HG02759 (cell line): Measurements from ENCODE around the gene PIF1.
"Not testable (repeated sequence)": the region's sequence is repeated elsewhere in the genome, so short reads cannot be mapped to it uniquely, and the experiment has no call there.

Source experiments
- ATAC-seq: cut with Tn5 transposase; IDR thresholded peaks from one replicate; pipeline ENCODE4 v1.9.1; 2021; ENCODE audit warnings: mild to moderate bottlenecking, moderate library complexity; ENCODE audit not compliant: unreplicated experiment

PIF1 gene

DNA sequence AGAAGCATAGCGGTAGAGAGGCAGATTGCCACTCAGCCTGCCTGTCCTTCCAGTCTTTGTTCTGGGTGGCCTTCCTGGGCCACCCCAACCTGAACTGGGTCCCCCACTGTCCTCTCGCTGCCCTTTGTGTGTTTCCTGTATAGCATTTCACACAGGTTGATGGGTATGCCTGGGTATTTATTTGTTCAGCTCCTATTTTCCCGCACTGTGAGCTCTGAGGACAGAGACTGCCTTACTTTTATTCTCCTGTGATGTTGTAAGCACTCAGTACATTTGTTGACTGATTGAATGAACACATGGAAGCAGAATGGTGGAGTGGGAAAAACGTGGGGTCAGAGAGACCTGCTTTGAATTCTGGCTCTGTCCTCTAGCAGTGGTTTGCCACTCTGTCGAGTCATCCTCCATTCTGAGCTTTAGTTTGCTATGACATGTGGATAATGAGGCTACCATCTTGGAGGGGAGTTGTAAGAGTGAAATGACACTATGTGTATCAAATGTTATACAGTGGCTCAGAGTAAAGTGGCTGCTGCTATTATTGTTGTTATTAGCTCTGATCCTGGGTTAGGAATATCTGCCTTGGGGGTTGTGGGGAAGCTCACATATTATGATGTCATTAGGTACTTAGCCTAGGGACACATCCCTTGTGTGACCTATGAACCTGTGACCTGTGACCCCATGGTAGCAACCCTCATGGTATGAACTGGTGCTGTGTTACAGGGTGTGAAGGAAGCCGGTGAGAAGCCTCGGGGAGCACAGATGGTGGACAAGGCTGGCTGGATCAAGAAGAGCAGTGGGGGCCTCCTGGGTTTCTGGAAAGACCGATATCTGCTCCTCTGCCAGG, 22.6 kb upstream of the PIF1 start:
- no peak for ATAC-seq

DNA sequence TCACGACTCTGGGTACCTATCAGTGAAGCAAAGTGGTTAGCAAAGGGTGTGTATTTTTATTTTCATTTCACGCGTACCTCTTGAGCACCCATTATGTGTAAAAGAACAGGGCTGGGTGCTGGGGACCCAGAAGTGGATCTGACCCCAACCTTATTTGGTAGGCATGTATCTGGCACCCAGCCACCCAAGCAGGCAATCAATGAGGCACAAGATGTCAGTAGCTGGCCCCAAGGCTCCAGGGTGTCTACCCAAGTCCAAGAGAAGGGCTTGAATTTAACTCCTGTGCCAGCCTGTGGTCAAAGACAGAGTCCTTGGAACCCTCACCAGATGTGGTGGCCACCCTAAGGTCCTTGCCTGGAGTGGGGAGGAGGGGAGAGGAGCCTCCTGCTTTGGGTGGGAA, 22.0 kb upstream of the PIF1 start:
- no peak for ATAC-seq

DNA sequence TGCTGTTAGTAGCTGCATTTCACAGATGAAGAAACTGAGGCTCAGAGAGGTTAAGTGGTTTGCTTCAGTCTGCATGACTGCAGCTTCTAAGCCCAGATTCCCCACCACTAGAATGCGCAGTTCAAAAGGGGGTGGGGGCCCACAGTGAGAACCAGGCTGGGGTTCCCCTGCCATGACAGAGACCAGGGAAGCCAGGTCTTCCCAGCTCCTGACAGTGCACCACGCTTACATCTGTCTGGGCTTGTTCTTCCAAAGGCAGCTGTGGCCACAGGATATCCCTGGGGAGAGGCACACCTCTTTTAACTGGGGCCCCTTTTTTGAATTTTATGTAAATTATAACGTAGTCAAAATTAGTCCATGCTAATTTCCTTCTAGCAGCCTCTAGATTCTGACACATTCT, 21.6 kb upstream of the PIF1 start:
- ATAC-seq, result no peak

DNA sequence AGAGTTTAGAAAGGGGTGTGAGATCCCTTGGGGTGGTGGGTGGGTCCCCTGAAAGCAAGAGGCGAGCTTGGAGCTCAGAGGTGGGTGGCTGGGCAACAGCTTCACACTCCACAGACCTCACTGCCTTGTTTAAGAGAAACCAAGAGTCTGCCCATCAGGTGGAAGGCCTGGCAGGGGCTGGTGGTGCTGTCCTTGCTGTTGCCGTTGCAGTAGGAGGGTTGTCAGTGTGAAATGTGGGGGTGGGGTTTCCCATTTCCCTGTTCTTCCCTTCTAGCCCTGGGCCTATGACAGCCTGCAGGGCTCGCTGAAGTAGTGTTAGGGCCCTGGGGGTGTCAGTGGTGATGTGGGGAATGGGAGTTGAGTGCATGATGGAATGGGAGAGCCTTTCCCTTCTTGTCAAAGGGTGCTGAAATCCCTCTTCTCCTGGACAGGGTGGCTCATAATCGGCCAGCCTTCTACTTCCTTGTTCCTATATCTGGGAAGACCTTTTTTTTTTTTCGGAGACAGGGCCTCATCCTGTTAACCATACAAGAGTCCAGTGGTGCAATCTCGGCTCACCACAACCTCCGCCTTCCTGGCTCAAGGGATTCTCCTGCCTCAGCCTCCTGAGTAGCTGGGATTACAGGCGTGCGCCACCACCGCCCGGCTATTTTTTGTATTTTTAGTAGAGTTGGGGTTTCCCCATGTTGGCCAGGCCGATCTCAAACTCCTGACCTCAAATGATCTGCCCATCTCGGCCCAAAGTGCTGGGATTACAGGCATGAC, 20.6 kb upstream of the PIF1 start:
- ATAC-seq, result no peak

DNA sequence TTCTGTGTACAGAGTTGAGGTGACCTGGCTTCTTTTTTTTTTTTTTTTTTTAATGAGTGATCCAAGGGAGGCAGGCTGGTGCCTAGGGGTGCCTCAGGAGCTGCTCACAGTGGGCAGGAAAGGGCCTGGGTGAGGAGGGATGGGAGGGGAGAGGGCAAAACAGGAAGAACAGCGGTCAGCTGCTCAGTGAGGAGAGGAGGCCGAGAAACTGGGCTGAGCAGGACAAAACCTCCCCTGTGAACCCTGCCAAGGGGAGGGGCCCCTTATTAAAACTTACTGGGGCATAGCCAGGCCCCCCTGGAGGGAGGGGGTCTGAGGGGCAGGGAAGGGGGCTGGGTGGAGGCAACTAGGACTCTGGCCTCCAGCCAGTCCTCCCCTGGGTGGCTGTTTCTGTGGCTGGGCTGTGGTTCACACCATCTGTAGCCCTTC, 19.8 kb upstream of the PIF1 start:
- no peak for ATAC-seq

DNA sequence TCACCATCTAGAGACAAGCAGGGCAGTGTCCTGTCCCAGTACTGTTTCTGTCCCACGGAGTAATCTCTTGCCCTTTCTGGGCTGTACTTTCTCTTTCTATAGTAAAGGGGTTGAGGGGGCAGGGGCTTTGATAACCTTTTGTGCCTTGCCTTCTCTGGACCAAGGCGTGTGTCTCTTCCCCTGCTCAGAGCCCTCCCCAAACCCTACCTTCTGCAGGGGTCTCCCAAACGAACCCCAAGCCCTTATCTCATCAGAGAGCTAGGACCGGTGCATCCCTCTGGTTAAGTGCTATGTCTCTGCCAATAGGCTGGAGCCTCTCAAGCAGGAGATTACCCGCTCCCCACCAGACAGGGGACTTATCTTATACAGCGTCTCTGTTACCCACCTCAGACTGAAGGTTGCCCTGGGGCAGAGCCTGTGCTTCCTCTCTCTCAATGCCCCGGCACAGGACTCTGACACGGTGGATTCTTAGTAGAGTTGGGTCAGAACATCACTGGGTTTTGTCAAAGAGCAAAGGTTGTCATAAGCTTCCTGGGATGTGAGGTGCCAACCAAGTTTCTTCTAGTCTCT, 19.2 kb upstream of the PIF1 start:
- no peak for ATAC-seq

DNA sequence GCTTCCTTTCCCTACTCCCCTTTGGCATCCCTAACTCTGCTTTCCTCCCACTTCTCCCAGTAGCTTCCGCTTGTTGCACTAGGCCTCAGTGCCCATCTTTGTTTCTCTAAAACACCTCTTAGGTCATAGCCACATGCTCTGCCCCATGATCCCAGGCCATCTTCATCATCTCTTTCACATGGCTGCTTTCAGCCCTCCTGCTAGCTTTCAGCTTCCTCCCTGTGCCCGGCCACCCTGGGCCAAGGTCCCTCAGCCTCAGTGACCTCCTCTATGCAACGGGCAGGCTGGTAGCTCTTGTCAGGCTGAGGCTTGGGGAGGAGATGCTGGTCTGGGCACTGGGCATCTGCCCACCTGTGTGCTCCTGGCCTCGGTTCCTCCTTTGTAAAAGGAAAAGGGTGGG, 18.5 kb upstream of the PIF1 start:
- ATAC-seq, result no peak

DNA sequence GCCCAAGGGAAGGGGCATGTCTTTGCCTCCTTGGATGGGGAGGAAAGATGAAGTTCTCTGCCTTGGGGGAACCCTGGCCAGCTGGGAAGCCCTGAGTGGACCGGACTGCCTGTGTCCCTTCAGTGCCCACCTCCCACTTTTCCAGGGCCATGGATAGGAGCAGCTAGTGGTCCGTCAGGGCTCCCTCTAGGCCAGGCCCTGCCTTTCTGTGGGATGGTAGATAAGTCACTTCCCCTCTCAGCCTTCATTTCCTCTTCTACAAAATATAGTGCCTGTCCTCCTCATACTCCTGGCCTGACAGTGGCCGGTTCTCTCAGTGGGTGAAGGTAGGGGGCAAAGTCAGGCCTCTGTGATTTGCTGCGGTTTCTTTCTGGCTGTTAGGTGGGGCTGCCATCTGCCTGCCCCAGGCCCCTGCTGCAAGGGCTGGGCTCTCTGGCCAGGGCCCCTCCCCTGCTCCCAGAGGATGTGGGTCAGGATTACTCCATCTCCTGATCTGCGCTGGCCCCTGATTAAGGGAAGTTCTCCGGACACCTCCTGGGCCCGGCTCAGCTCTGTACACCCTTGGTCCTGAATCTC, 17.6 kb upstream of the PIF1 start:
- no peak for ATAC-seq

DNA sequence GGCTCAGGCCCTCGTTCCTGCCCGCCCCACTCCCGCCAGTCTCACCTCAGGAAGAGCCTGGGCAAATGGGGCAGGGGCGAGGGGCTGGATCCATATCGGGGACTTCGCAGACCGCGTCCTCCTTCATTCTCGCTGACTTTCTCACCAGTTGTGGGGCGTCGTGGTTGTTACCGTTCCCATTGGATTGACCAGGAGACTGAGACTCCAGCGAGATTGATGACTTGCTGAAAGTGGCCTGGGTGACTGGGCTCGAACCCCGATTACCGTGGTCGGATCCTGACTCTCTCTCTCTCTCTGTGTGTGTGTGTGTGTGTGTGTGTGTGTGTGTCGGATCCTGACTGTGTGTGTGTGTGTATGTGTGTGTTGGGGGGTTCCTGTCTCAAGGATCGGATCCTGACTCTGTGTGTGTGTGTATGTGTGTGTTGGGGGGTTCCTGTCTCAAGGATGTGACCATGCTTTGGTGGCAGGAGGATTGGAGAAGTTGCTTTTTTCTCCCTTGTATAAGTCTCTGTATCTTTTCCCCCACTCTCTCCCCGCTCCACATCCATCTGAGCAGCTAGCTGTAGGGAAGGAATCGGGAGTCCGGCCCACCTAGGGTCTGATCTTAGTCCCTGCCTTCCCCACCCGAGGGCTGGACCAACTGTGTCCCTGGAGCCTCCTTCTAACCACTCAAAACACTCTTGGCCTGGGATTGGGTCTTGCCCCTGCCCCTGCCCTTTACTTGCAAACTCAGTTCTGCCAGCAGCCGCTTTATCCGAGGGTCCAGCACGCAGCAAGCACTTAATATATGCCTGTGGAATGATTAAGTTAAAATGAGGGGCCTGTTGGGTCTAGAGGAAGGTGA, 16.9 kb upstream of the PIF1 start:
- ATAC-seq, result no peak

DNA sequence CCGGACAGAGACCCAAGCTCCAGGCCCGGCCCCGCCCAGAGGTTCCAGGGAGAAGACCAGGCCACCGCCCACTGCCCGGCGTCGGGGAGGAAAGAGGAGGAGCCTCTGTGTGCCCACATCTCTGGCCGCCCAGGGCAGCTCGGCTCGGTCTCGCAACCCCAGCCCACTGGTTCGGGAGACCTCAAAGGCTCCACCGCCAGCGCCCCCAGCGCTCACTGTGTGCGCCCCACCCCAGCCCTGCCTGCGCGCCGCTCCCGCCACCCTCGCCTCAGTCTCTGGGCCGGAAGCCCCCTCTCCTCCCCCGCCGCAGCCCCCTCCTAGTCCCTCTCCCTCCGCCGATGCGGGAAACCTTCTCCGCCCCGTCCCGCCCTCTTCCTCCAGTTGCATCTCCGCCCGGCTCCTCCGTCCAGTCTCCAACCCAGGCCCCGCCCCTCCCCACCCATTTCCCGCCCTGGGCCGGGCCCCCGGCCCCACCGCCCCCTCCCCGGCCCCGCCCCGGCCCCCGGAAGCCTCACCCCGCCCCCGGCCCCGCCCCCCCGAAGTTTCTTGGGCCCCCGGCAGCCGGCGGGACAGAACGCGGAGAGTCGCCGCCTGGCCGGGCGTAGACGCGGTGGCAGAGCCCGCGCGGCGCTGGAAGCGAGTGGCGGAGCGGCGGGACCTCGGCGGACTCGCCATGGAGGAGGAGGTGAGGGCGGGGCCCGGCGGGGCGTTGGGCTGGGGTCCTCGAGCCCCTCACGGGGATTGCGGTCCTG, 16.1 kb upstream of the PIF1 start, which contains the start of gene PLEKHO2:
TSS of gene PLEKHO2 (plus strand) at position 572 of the 752 bp plus-strand sequence. CDS start at position 674, 102 bp downstream.
- ATAC-seq, result peak; percentile 63

DNA sequence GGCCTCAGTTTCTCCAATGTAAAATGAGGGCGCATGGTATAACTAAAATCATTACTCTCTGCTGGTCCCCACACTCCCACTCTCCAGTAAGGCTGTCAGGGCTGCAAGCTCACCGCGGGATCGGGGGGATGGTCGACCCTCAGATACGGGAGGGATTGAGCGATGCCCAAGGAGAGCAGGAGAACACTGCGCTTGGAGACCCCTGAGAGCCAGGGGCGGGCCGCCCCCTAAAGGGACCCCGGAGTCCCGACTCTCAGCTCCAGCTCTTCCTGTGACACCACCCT, 15.6 kb upstream of the PIF1 start:
- ATAC-seq, result no peak

DNA sequence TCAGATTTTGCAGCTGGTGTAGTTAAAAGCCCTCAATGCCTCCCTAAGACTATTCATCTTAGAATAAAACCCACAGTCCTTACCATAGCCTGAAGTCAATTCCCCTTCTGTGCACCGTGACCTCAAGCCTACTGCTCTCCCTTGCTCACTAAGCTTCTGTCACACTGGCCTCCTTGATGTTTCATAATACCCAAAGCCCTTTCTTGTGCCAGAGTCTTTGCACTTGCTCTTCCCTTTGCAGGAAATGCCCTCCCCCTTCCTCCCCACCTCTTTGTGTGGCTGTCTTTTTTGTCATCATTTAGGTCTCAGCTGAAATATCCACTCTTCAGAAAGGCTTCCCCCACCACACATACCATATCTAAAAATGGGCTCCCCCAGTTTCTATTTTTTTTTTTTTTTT, 12.1 kb upstream of the PIF1 start:
- ATAC-seq, result no peak

DNA sequence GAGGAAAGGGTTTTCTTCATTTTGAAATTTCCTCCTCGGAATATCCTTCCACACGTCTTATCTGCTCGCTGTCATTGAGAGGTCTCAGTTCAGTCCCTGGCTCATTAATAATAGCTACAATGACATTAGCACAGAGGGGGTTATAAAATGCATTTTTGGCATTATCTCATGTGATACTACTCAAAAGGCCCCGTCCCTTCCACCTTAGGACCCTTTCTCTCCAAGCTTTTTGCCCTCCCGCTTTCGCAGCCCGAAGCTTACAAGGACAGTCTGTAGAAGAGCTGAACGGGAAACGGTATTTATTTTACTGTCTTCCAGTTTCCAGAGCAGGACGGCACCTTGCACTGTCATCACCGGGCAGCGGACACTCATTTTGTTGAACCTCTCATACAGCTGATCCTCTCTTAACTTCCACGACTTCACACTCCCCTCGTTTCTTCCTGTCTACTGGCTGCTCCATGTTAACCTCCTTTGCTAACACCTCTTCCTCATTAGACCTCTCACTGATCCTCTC, 10.6 kb upstream of the PIF1 start:
- ATAC-seq, result no peak

DNA sequence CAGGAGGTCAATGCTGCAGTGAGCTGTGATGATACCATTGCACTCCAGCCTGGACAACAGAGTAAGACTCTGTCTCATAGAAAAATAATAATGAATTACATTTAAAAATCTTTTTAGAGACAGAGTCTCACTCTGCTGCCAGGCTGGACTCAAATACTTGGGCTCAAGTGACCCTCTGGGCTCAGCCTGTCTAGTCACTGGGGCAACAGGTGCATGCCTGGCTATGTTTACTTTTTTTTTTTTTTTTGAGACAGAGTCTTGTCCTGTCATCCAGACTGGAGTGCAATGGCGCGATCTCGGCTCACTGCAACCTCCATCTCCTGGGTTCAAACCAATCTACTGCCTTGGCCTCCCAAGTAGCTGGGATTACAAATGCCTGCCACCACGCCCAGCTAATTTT, 8.2 kb upstream of the PIF1 start:
- ATAC-seq, result no peak

DNA sequence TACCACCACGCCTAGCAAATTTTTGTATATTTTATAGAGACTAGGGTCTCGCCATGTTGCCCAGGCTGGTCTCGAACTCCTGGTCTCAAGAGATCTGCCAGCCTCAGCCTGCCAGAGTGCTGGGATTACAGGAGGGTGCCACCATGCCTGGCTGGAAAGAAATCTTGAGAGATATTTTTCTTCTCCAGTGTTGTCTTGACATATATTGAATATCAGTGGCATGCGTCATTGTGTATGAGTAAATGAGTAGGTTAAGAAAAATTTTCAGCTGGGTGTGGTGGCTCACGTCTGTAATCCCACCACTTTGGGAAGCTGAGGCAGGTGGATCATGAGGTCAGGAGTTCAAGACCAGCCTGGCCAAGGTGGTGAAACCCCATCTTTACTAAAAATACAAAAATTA, 3.5 kb upstream of the PIF1 start:
- ATAC-seq, result no peak

DNA sequence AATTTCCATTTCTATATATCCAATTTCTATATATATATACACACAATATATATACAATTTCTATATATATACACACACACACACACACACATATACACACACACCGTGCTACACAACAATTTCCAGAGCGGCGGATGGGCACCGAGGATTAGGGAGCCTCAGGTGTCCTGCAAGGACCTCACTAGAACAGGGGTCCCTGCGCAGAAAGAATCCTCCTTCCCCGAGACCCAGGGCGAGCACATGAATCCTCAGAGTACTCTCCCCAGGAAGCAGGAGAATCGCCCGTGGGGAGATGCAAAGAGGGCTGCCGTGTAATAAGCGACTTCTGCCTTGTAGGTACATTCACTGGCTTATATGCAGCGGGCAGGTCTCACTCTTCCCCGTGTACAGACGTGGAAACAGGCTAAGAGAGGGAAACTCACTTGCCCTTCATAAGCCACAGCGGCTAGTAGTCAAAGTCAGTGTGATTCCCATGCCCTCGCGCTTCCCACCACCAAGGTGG, 467 bp downstream of the PIF1 start:
- no peak for ATAC-seq

DNA sequence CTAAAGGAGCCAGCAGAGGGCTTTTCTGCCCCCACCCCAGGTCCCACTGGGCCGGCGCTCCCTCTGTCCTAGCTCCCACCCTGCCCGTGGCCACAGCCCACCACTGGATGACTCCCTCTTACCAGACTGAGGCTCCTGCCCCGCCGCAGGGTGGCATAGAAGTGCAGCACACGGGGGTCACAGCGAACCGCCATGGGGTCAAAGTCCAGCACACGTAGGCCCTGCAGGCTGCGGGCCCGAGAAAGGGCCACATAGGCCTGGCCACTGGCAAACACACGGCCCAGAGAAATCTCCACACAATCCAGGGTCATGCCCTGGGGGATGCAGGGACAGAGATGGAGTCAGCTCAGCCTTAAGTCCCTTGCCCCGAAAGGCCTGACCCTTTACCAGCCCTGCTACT, 9.0 kb downstream of the PIF1 start:
- ATAC-seq, result no peak

DNA sequence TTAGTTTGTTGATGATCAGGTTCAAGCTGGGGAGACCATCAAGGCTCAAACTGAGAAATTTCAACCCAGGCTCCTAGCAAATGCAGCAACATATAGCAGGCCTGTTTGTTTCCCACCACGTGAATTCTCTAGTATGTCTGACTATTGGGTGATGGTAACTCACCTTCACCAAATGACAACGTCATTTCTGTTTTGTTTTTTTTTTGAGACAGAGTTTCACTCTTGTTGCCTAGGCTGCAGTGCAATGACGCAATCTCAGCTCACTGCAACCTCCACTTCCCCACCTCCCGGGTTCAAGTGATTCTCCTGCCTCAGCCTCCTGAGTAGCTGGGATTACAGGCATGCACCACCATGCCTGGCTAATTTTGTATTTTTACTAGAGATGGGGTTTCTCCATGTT, 10.5 kb downstream of the PIF1 start:
- not testable (repeated sequence) for ATAC-seq

DNA sequence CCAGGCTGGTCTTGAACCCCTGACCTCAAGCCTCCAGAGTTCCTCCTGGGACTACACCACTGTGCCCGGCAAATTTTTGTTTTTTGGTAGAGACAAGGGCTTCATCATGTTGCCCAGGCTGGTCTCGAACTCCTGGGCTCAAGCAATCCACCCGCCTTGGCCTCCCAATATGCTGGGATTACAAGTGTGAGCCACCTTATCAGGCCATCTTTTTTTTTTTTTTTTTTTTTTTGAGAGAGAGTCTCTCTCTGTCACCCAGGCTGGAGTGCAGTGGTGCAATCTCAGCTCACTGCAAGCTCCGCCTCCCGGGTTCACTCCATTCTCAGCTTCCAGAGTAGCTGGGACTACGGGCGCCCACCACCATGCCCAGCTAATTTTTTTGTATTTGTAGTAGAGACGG, 11.2 kb downstream of the PIF1 start:
- ATAC-seq, result not testable (repeated sequence)

DNA sequence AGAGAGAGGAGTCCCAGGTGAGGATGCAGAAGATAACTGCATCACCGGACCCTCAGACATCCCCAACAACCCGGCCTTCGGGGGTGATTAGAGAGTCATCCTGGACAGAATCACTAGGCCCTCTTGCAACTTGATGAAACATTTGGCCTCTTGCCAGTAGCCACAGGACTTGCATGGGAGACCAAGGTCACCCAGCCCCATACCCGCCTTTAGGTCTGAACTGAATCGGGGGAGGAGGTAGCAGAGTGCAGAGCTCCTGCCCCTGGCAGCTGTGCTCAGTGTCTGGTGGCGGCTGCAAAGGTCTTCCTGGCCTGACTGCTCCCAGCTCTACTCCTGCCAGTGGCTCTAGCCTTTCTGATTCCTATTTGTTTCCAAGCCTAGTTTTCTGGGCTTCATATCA, 12.4 kb downstream of the PIF1 start:
- ATAC-seq, result peak; percentile 58
